Mucosa of rectum (tissue), 2 donors: Measurements from ENCODE around the gene NT5C2.
"Not testable (repeated sequence)": the region's sequence is repeated elsewhere in the genome, so short reads cannot be mapped to it uniquely, and the experiment has no call there.

ENCODE experiments used
- H3K27ac ChIP-seq, 2 donors: one replicate each; pipeline ENCODE4 v1.7.0; 2013; ENCODE audit warnings: inconsistent platforms in 2 of 2, low read depth in 2 of 2, low read length in 2 of 2
- H3K27me3 ChIP-seq, 2 donors: one replicate each; pipeline ENCODE4 v1.7.0; 2013; ENCODE audit warnings: low read length in 2 of 2; ENCODE audit not compliant: control insufficient read depth in 2 of 2, insufficient read depth in 2 of 2
- H3K36me3 ChIP-seq, 2 donors: one replicate each; pipeline ENCODE4 v1.7.0; 2013; ENCODE audit warnings: low read length in 2 of 2; ENCODE audit not compliant: control insufficient read depth in 2 of 2, insufficient read depth in 2 of 2
- H3K4me1 ChIP-seq, 2 donors: one replicate each; pipeline ENCODE4 v1.7.0; 2013; ENCODE audit warnings: low read length in 2 of 2, mild to moderate bottlenecking in 1 of 2; ENCODE audit not compliant: control insufficient read depth in 2 of 2, insufficient read depth in 2 of 2
- H3K4me3 ChIP-seq, 2 donors: one replicate each; pipeline ENCODE4 v1.7.0; 2013; ENCODE audit warnings: low read length in 2 of 2
- H3K9ac ChIP-seq, 2 donors: one replicate each; pipeline ENCODE4 v1.7.0; 2013; ENCODE audit warnings: low read length in 2 of 2, low read depth in 1 of 2, mild to moderate bottlenecking in 1 of 2
- H3K9me3 ChIP-seq, 2 donors: one replicate each; pipeline ENCODE4 v1.7.0; 2013; ENCODE audit warnings: low read length in 2 of 2; ENCODE audit not compliant: control insufficient read depth in 2 of 2
- donor health status: healthy.
- donor health status: Normal muscosa, but diverticular disease.

NT5C2 gene

GRCh38 chr10:103224721-103225120 lies 31.6 kb upstream of the NT5C2 start:
- peaks cover 3 to 22% of the 10 kb centered on the region in 2 donors for H3K4me1 ChIP-seq
- H3K9me3 ChIP-seq, H3K9ac ChIP-seq, H3K4me3 ChIP-seq, H3K27me3 ChIP-seq, H3K27ac ChIP-seq, H3K36me3 ChIP-seq: not testable (repeated sequence)

GRCh38 chr10:103224133-103224532 lies 31.1 kb upstream of the NT5C2 start:
- no peak overlapping the region for H3K27ac ChIP-seq
- no peak overlapping the region for H3K4me3 ChIP-seq
- no peaks in the 10 kb centered on the region for H3K36me3 ChIP-seq
- peaks cover 3 to 7% of the 10 kb centered on the region in 2 donors for H3K9me3 ChIP-seq
- no peak overlapping the region for H3K9ac ChIP-seq
- H3K4me1 ChIP-seq = peaks cover 3 to 22% of the 10 kb centered on the region in 2 donors
- H3K27me3 ChIP-seq = no peaks in the 10 kb centered on the region

GRCh38 chr10:103216362-103216761 lies 23.3 kb upstream of the NT5C2 start:
- not testable (repeated sequence) for H3K9me3 ChIP-seq, H3K9ac ChIP-seq, H3K4me1 ChIP-seq, H3K27ac ChIP-seq, H3K36me3 ChIP-seq, H3K4me3 ChIP-seq, H3K27me3 ChIP-seq

- no peaks in the 10 kb centered on the region for H3K36me3 ChIP-seq
- H3K9ac ChIP-seq = no peak overlapping the region
- H3K27me3 ChIP-seq = no peaks in the 10 kb centered on the region
- H3K9me3 ChIP-seq = peaks cover 0 to 2% of the 10 kb centered on the region in 2 donors
- H3K27ac ChIP-seq = no peak overlapping the region
- no peak overlapping the region for H3K4me3 ChIP-seq
- H3K4me1 ChIP-seq = no peaks in the 10 kb centered on the region
Observed at GRCh38 chr10:103215601-103216000, 22.5 kb upstream of the NT5C2 start.

- not testable (repeated sequence) for H3K36me3 ChIP-seq, H3K27ac ChIP-seq, H3K4me3 ChIP-seq, H3K27me3 ChIP-seq, H3K4me1 ChIP-seq, H3K9ac ChIP-seq, H3K9me3 ChIP-seq
Observed at GRCh38 chr10:103210262-103210661, 17.2 kb upstream of the NT5C2 start.

DNA sequence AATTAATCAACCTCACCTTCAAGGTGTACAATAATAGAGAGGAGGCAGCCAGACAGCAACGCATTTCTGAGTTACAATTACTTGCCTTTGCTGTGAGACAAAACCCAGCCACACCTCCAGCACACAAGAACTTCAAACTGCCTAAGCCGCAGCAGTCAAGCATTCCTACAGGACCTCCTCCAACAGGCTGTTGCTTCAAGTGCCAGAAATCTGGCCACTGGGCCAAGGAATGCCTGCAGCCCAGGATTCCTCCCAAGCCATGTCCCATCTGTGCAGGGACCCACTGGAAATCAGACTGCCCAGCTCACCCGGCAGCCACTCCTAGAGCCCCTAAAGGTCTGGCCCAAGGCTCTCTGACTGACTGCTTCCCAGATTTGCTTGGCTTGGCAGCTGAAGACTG lies 14.6 kb upstream of the NT5C2 start:
- H3K27me3 ChIP-seq, H3K27ac ChIP-seq, H3K9me3 ChIP-seq, H3K9ac ChIP-seq, H3K36me3 ChIP-seq, H3K4me3 ChIP-seq, H3K4me1 ChIP-seq: not testable (repeated sequence)

GRCh38 chr10:103207141-103207540 lies 14.1 kb upstream of the NT5C2 start:
- no peaks in the 10 kb centered on the region for H3K4me1 ChIP-seq
- H3K27me3 ChIP-seq = no peaks in the 10 kb centered on the region
- H3K9me3 ChIP-seq = peaks cover 6 to 8% of the 10 kb centered on the region in 2 donors
- no peak overlapping the region for H3K4me3 ChIP-seq
- H3K36me3 ChIP-seq = no peaks in the 10 kb centered on the region
- H3K9ac ChIP-seq = no peak overlapping the region
- H3K27ac ChIP-seq = no peak overlapping the region

DNA sequence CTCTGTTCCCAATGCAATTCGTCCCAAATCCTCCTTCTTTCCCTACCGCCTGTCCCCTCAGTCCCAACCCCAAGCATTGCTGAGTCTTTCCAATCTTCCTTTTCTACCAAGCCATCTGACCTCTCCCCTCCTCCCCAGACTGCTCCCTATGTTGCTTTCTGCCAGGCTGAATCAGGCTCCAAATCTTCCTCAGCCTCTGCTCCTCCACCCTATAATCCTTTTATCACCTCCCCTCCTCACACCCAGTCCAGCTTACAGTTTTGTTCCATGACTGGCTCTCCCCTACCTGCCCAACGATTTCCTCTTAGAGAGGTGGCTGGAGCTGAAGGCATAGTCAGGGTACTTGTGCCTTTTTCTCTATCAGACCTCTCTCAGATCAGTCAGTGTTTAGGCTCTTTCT lies 13.6 kb upstream of the NT5C2 start:
- H3K27me3 ChIP-seq, H3K4me3 ChIP-seq, H3K9me3 ChIP-seq, H3K9ac ChIP-seq, H3K36me3 ChIP-seq, H3K4me1 ChIP-seq, H3K27ac ChIP-seq: not testable (repeated sequence)

GRCh38 chr10:103205401-103205800 lies 12.3 kb upstream of the NT5C2 start:
- not testable (repeated sequence) for H3K4me3 ChIP-seq, H3K9ac ChIP-seq, H3K27ac ChIP-seq, H3K4me1 ChIP-seq, H3K36me3 ChIP-seq, H3K27me3 ChIP-seq, H3K9me3 ChIP-seq

DNA sequence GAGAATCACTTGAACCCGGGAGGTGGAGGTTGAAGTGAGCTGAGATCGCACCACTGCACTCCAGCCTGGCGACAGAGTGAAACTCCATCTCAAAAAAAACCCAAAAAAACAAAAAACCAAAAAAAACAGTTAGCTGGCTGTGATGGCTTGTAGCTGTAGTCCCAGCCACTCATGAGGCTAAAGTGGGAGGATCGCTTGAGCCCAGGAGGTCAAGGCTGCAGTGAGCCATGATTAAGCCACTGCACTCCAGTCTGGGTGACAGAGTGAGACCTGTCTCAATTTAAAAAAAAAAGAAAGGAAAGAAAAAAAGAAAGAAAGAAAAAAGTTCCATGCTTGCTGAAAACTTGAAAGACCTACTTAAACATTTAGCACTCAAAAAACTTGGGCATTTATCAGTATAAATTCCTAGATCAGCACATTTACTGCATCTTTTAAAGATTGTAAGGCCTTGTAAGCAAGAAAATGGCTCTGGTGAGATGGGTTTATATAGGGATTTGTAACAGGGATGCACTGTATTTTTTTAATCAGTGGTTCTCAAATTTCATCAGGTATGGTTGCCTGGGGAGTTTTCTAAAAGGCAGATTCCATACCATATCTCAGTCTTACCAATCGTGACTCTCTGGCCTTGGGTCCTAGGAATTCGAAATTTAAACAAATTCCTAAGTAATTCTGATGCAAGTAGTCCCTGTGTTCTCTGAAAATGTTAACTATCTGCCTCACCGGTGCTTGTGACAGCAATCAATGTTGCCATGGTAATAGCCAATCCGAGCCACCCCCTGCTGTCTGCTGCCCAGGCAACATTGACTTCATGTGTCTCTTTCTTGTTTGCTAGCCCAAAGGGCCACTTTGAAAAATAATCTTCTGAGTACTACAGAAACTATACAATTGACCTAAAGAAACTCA lies 11.5 kb upstream of the NT5C2 start:
- Histone ChIP-seq H3K36me3 (no peaks in the 10 kb centered on the region), H3K4me1 (no peaks in the 10 kb centered on the region), H3K27ac (no peak overlapping the region), H3K9ac (no peak overlapping the region), H3K27me3 (no peaks in the 10 kb centered on the region), H3K9me3 (peaks cover 0 to under 1% of the 10 kb centered on the region in 2 donors), H3K4me3 (no peak overlapping the region)
